HUES6 (cell line): ENCODE data around the gene UCHL5.
"Not testable (repeated sequence)": the region's sequence is repeated elsewhere in the genome, so short reads cannot be mapped to it uniquely, and the experiment has no call there.

Experiments
- H3K27ac ChIP-seq: 2 replicates; pipeline ENCODE4 v1.7.0; 2013; ENCODE audit warnings: low read depth, mild to moderate bottlenecking, low read length, inconsistent platforms
- H3K27me3 ChIP-seq: 2 replicates; pipeline ENCODE4 v1.6.1; 2013; ENCODE audit warnings: low read length; ENCODE audit not compliant: control insufficient read depth, insufficient read depth
- H3K36me3 ChIP-seq: 2 replicates; pipeline ENCODE4 v1.6.1; 2013; ENCODE audit warnings: low read length; ENCODE audit not compliant: control insufficient read depth, insufficient read depth
- H3K4me1 ChIP-seq: 2 replicates; pipeline ENCODE4 v1.6.1; 2013; ENCODE audit warnings: low read length; ENCODE audit not compliant: control insufficient read depth, insufficient read depth
- H3K4me3 ChIP-seq: 2 replicates; pipeline ENCODE4 v1.5.1; 2013; ENCODE audit warnings: low read depth, low read length
- H3K9ac ChIP-seq: one replicate; pipeline ENCODE4 v1.6.1; 2013; ENCODE audit warnings: mild to moderate bottlenecking, low read length
- H3K9me3 ChIP-seq: 2 replicates; pipeline ENCODE4 v1.6.1; 2013; ENCODE audit warnings: low read depth, low read length; ENCODE audit not compliant: control insufficient read depth, insufficient read depth

UCHL5 gene

DNA sequence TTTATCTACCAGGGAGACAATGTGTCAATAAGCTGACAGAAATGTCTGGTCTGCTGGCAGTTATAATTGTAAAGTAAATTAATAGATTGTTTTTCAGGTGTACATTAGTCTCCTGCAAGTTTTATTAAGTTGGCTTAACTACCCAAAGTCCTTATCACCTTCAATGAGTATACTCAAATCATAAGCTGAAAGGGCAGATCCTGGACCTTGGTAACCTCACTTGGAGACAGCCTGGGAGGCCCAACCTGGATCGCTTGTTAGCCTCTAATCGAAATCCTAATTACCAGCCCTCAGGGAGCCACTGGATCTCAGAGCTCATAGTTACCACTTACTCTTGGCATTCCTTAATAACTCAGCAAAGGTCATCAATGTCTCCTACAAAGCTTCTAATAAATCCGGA lies 49.7 kb downstream of the UCHL5 start:
- Histone ChIP-seq H3K4me3 (no peak overlapping the region), H3K27me3 (no peaks in the 10 kb centered on the region), H3K4me1 (no peaks in the 10 kb centered on the region), H3K36me3 (no peaks in the 10 kb centered on the region), H3K27ac (no peak overlapping the region), H3K9ac (no peak overlapping the region), H3K9me3 (peaks cover 7% of the 10 kb centered on the region; the same call in 1 of the 2 replicates)

DNA sequence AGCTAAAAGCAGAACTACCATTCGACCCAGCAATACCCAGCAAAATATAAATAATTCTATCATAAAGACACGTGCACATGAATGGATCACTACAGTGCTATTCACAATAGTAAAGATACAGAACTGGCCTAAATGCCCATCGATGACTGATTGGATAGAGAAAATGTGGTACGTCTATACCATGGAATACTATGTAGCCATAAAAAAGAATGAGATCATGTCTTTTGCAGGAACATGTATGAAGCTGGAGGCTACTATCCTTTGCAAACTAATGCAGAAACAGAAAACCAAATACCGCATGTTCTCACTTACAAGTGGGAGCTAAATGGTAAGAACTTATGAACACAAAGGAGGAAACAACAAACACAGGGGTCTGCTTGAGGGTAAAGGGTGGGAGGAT lies 53.4 kb downstream of the UCHL5 start:
- Histone ChIP-seq H3K27me3 (no peaks in the 10 kb centered on the region), H3K4me3 (no peak overlapping the region), H3K9ac (no peak overlapping the region), H3K4me1 (no peaks in the 10 kb centered on the region), H3K36me3 (no peaks in the 10 kb centered on the region), H3K9me3 (peaks cover 7% of the 10 kb centered on the region; the same call in 1 of the 2 replicates), H3K27ac (no peak overlapping the region)

- Histone ChIP-seq H3K27ac (no peak overlapping the region), H3K4me3 (no peak overlapping the region), H3K9ac (no peak overlapping the region), H3K27me3 (no peaks in the 10 kb centered on the region), H3K4me1 (no peaks in the 10 kb centered on the region), H3K9me3 (peaks cover 11% of the 10 kb centered on the region), H3K36me3 (peaks cover 10% of the 10 kb centered on the region; the same call in 1 of the 2 replicates)
These were observed 60.6 kb downstream of the UCHL5 start for GRCh38 chr1:192998536-192998935.

DNA sequence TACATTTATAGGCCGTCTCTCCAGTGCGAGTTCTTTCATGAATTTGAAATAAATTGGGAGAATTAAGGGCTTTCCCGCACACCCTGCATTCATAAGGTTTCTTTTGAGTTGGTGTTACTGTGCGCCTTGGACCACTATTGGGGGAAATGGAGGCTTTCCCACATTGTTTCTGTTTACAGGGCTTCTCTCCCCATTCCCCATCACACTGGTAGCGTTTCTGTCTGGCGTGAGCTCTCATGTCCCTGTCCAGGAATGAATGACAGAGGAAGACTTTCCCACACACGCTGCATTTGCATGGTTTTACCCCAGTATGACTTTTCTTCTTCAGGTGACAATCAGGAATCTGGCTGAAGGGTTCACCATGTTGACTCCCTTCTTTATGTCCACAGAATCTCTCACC lies 65.0 kb downstream of the UCHL5 start:
- H3K4me3 ChIP-seq, result no peak overlapping the region
- no peak overlapping the region for H3K27ac ChIP-seq
- H3K27me3 ChIP-seq, result no peaks in the 10 kb centered on the region
- no peak overlapping the region for H3K9ac ChIP-seq
- peaks cover 11% of the 10 kb centered on the region; the same call in 1 of the 2 replicates for H3K36me3 ChIP-seq
- peaks cover 14% of the 10 kb centered on the region for H3K9me3 ChIP-seq
- no peaks in the 10 kb centered on the region for H3K4me1 ChIP-seq

DNA sequence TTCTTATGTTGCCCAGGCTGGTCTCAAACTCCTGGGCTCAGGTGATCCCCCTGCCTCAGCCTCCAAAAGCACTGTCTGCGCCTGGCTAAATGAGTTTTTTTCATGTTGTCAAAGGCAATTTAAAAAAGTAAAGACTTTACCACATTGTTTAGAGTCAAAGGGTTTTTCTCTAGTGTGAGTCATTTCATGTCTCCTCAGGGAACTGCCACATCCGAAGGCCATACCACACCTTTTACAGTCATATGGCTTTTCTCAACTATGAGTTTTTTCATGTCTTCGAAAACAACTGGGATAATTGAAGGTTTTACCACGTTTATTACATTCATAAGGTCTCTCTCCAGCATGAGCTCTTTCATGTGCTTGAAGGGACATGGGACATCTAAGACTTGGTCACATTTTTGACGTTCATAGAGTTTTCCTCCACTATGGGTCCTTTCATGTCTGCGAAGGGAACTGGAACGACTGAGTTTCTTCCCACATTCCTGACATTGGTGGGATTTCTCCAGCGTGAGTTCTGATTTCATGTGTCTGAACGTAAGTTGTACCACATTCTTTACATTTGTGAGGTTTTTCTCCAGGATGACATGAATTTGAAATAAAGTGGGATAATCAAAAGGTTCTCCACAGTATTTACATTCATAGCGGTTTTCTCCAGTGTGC lies 65.6 kb downstream of the UCHL5 start:
- Histone ChIP-seq H3K9ac (no peak overlapping the region), H3K9me3 (peaks cover 14% of the 10 kb centered on the region), H3K4me1 (no peaks in the 10 kb centered on the region), H3K4me3 (no peak overlapping the region), H3K36me3 (peaks cover 12% of the 10 kb centered on the region; the same call in 1 of the 2 replicates), H3K27ac (no peak overlapping the region), H3K27me3 (no peaks in the 10 kb centered on the region)

DNA sequence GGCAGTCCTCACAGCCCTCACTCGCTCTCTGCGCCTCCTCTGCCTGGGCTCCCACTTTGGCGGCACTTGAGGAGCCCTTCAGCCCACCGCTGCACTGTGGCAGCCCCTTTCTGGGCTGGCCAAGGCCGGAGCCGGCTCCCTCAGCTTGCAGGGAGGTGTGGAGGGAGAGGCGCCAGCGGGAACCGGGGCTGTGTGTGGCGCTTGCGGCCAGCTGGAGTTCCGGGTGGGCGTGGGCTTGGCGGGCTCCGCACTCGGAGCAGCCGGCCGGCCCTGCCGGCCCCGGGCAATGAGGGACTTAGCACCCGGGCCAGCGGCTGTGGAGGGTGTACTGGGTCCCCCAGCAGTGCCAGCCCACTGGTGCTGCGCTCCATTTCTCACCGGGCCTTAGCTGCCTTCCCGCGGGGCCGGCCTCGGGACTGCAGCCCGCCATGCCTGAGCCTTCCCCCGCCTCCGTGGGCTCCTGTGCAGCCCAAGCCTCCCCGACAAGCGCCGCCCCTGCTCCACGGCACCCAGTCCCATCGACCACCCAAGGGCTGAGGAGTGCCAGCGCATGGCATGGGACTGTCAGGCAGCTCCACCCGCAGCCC lies 72.3 kb downstream of the UCHL5 start:
- H3K4me1 ChIP-seq, result peaks cover 14% of the 10 kb centered on the region
- H3K9me3 ChIP-seq, H3K27me3 ChIP-seq, H3K4me3 ChIP-seq, H3K36me3 ChIP-seq, H3K9ac ChIP-seq, H3K27ac ChIP-seq: not testable (repeated sequence)

- H3K27ac ChIP-seq, result no peak overlapping the region
- H3K4me3 ChIP-seq, result no peak overlapping the region
- peaks cover 4% of the 10 kb centered on the region; the same call in 1 of the 2 replicates for H3K36me3 ChIP-seq
- H3K4me1 ChIP-seq, result peaks cover 17% of the 10 kb centered on the region
- H3K9ac ChIP-seq, result no peak overlapping the region
- no peaks in the 10 kb centered on the region for H3K9me3 ChIP-seq
- no peaks in the 10 kb centered on the region for H3K27me3 ChIP-seq
These were observed 72.9 kb downstream of the UCHL5 start for GRCh38 chr1:192986110-192986747.

- Histone ChIP-seq H3K27me3 (no peaks in the 10 kb centered on the region), H3K27ac (no peak overlapping the region), H3K4me1 (peaks cover 35% of the 10 kb centered on the region)
These were observed 75.1 kb downstream of the UCHL5 start for GRCh38 chr1:192984080-192984479.

GRCh38 chr1:192983349-192983980 lies 75.7 kb downstream of the UCHL5 start:
- Histone ChIP-seq H3K4me1 (peaks cover 35% of the 10 kb centered on the region), H3K27ac (no peak overlapping the region; the same call in 1 of the 2 replicates)

More at GRCh38 chr1:192984080-192984479, 75.1 kb downstream of the UCHL5 start:
- H3K36me3 ChIP-seq, result peaks cover 4% of the 10 kb centered on the region; the same call in 1 of the 2 replicates
- H3K9ac ChIP-seq, result no peak overlapping the region
- no peak overlapping the region for H3K4me3 ChIP-seq
- no peaks in the 10 kb centered on the region; the same call in 1 of the 2 replicates for H3K9me3 ChIP-seq

GRCh38 chr1:192980856-192981255 lies 78.3 kb downstream of the UCHL5 start:
- Histone ChIP-seq H3K4me1 (peaks cover 39% of the 10 kb centered on the region), H3K9ac (peak overlapping the region; percentile 47), H3K9me3 (peaks cover 4% of the 10 kb centered on the region; the same call in 1 of the 2 replicates), H3K27ac (peak overlapping the region; percentile 70; the same call in 1 of the 2 replicates), H3K36me3 (no peaks in the 10 kb centered on the region), H3K4me3 (no peak overlapping the region; the same call in 1 of the 2 replicates), H3K27me3 (no peaks in the 10 kb centered on the region)

More at GRCh38 chr1:192983349-192983980, 75.7 kb downstream of the UCHL5 start:
- H3K4me3 ChIP-seq, result no peak overlapping the region
- peaks cover 2% of the 10 kb centered on the region; the same call in 1 of the 2 replicates for H3K36me3 ChIP-seq
- no peaks in the 10 kb centered on the region; the same call in 1 of the 2 replicates for H3K9me3 ChIP-seq
- no peaks in the 10 kb centered on the region for H3K27me3 ChIP-seq
- no peak overlapping the region for H3K9ac ChIP-seq
